K562 (cell line): Measurements from ENCODE around the gene ACSS2. TPM values are rescaled to one million over a fixed set of nuclear protein-coding genes. Genes with fewer than 3 reads are reported as not detected.

Source experiments
- ATAC-seq: fragments of 200-7000 bp; cut with Tn5 transposase; 3 replicates; pipeline ENCODE4 v1.9.1; 2020; ENCODE audit warnings: moderate library complexity
- BruUV-seq: library from RNA; stranded (reverse); fragments of 400-500 nt; replicated peaks from 2 replicates; lab custom pipeline; 2021; lab: Mats Ljungman, UMichigan
- CTCF ChIA-PET: fragments of 300-600 bp; formaldehyde crosslinking; extraction: SDS; loops from one replicate; lab custom pipeline; 2021; ENCODE audit warnings: low intra/inter-chr PET ratio; lab: Yijun Ruan, JAX
- POLR2A ChIA-PET: fragments of 300-600, 350-650 bp; sonication (Branson Sonifier 250); formaldehyde crosslinking; extraction: SDS; loops from one replicate; lab custom pipeline; 2021; ENCODE audit warnings: antibody characterized with exemption, inconsistent platforms; lab: Yijun Ruan, JAX
- DNase-seq, 4 experiments: peaks; one replicate each; pipeline versions ENCODE4 v3.0.0 to v3.0.0-alpha.2; 2011 to 2018; ENCODE audit warnings: low spot score in 3 of 4, mixed read lengths in 3 of 4; ENCODE audit errors: extremely low read depth in 1 of 4
- FAIRE-seq: peaks from 2 replicates; lab custom pipeline; 2011; peaks lifted over from hg19 to GRCh38; lab: Jason Lieb, UNC
- H2AFZ ChIP-seq: 2 replicates; pipeline ENCODE4 v1.6.0; 2011; ENCODE audit warnings: low read depth, low read length, control low read depth, inconsistent platforms
- H3K27ac ChIP-seq: fragments of 200-600 bp; 3 replicates; pipeline ENCODE4 v1.8.0; 2011; ENCODE audit warnings: low read depth, mild to moderate bottlenecking, control low read depth, inconsistent platforms, low read length, moderate library complexity, mixed read lengths; ENCODE audit errors: extremely low read depth
- H3K27me3 ChIP-seq, 2 experiments: fragments of 300-600 bp in 1 of 2; 2 replicates in 1 of 2; 3 replicates in 1 of 2; pipeline versions ENCODE4 v1.6.0 to v1.8.0; 2011; ENCODE audit warnings: inconsistent platforms in 2 of 2, low read length in 2 of 2, mild to moderate bottlenecking in 1 of 2, mixed read lengths in 1 of 2, moderate library complexity in 1 of 2; ENCODE audit not compliant: control insufficient read depth in 2 of 2, insufficient read depth in 2 of 2
- H3K36me3 ChIP-seq: fragments of 300-600 bp; 3 replicates; pipeline ENCODE4 v1.8.0; 2011; ENCODE audit warnings: mild to moderate bottlenecking, low read length, inconsistent platforms; ENCODE audit not compliant: control insufficient read depth, insufficient read depth
- H3K4me1 ChIP-seq, 2 experiments: fragments of 200-600 bp in 1 of 2; replicated peaks in 1 of 2; 2 replicates in 1 of 2; 3 replicates in 1 of 2; pipeline versions ENCODE4 v1.5.1 to v1.8.0; 2011; ENCODE audit warnings: inconsistent platforms in 2 of 2, low read length in 2 of 2, mild to moderate bottlenecking in 1 of 2, mixed read lengths in 1 of 2, moderate library complexity in 1 of 2; ENCODE audit not compliant: control insufficient read depth in 2 of 2, insufficient read depth in 2 of 2
- H3K4me2 ChIP-seq: 2 replicates; pipeline ENCODE4 v1.6.1; 2011; ENCODE audit warnings: low read length, control low read depth, inconsistent platforms, mixed read lengths; ENCODE audit not compliant: insufficient read depth
- H3K4me3 ChIP-seq: fragments of 200-600 bp; sonication (generic), shearing (Covaris generic); 2 replicates; pipeline ENCODE4 v1.5.1; 2016; ENCODE audit warnings: control low read depth, inconsistent platforms
- H3K79me2 ChIP-seq: fragments of 200-600 bp; 3 replicates; pipeline ENCODE4 v1.8.0; 2011; ENCODE audit warnings: low read length, inconsistent platforms; ENCODE audit not compliant: control insufficient read depth, insufficient read depth
- H3K9ac ChIP-seq, 2 experiments: 2 replicates each; pipeline versions ENCODE4 v1.6.0 to v1.6.1; 2011; ENCODE audit warnings: low read depth in 2 of 2, low read length in 2 of 2, control low read depth in 1 of 2, inconsistent platforms in 1 of 2, mild to moderate bottlenecking in 1 of 2, mixed read lengths in 1 of 2; ENCODE audit not compliant: insufficient read depth in 1 of 2
- H3K9me1 ChIP-seq: one replicate; pipeline ENCODE4 v1.6.0; 2011; ENCODE audit warnings: inconsistent platforms, mild to moderate bottlenecking, low read length, moderate library complexity; ENCODE audit not compliant: control insufficient read depth, insufficient read depth
- H3K9me3 ChIP-seq: replicated peaks from 2 replicates; pipeline ENCODE4 v1.5.1; 2011; ENCODE audit warnings: low read depth, low read length, inconsistent platforms; ENCODE audit not compliant: control insufficient read depth, insufficient read depth
- H4K20me1 ChIP-seq: replicated peaks from 2 replicates; pipeline ENCODE4 v1.6.1; 2011; ENCODE audit warnings: low read length, inconsistent platforms, mixed read lengths; ENCODE audit not compliant: control insufficient read depth, insufficient read depth
- AFF4 ChIP-seq: sonication (generic); formaldehyde crosslinking; IDR thresholded peaks from 2 replicates; pipeline ENCODE4 v1.8.0; 2023; ENCODE audit warnings: mild to moderate bottlenecking, missing genetic modification reagents
- WGBS: fragments of 100-300 bp; shearing (Covaris generic); methylation state at CpG from one replicate; pipeline ENCODE4 v1.1.6; 2016; ENCODE audit warnings: low coverage, mixed read lengths; ENCODE audit not compliant: insufficient coverage; ENCODE audit errors: missing lambda C conversion rate; 5-methylcytosine and 5-hydroxymethylcytosine counted together
- in situ Hi-C: fragments of 300-500 bp; cut with MboI; formaldehyde crosslinking; loops from 4 replicates; pipeline ENCODE4 v1.15.0; 2018; ENCODE audit warnings: inconsistent platforms, mixed read lengths
- intact Hi-C: fragments of 100-400 bp; cut with micrococcal nuclease; formaldehyde crosslinking; loops from 2 replicates; pipeline ENCODE4 v1.14.2; 2022
- polyA plus RNA-seq, 8 experiments: library from polyadenylated mRNA; depleted of rRNA in 4 of 8; stranded (reverse) in 5 of 8; unstranded in 3 of 8; fragments of >200 nt; fragmentation: Nextera tagmentation in 2 of 8; fragmentation: Illumina TruSeq in 1 of 8; extraction: Ambion mirVana in 2 of 8; extraction: Trizol in 1 of 8; gene quantifications; 2 replicates each; pipeline versions ENCODE4 v1.2.1 to v1.2.3, GENCODE V29; 2011 to 2014; ENCODE audit warnings: inconsistent platforms in 1 of 8, missing spikeins in 1 of 8
- total RNA-seq, 7 experiments: library from RNA; depleted of rRNA in 6 of 7; stranded (reverse); fragments of >200 nt in 6 of 7; fragmentation: Illumina TruSeq in 2 of 7; extraction: Trizol in 2 of 7; gene quantifications; 2 replicates each; pipeline versions ENCODE4 v1.2.1 to v1.2.3, GENCODE V29; 2011 to 2021; ENCODE audit warnings: low replicate concordance in 1 of 7

Gene ACSS2
- total and polyA plus RNA-seq, 9 of the 15 experiments (the other 6 are each of a cell fraction or from before 2014, with no cell fraction given): 21.9 to 246 (median 66.2) TPM

GRCh38 chr20:34852298-34852697 lies 24.1 kb upstream of the ACSS2 start:
- Histone ChIP-seq H2AFZ (no peak overlapping the region), H3K27me3 (no peaks in the 10 kb centered on the region), H3K4me1 (peaks cover 2 to 6% of the 10 kb centered on the region in 2 experiments; a peak in 2 of 5 replicates), H3K79me2 (no peaks in the 10 kb centered on the region), H3K9me1 (peaks cover 3% of the 10 kb centered on the region), H3K4me2 (no peak overlapping the region), H3K36me3 (peaks cover 52% of the 10 kb centered on the region; the same call in 2 of the 3 replicates), H3K4me3 (no peak overlapping the region), H3K9me3 (no peaks in the 10 kb centered on the region), H3K9ac (peak overlapping the region in 1 of 2 experiments; percentile 22; a peak in 1 of 4 replicates), H4K20me1 (no peaks in the 10 kb centered on the region), H3K27ac (no peak overlapping the region)
- intact Hi-C loops (no loop called here), in situ Hi-C loops (loop anchor here (10.0 kb wide), 1 partner anchor 393 kb away; no protein-coding TSS in a partner anchor)
- TF ChIP-seq AFF4 (CRISPR knock-in tag): no peak
- no peak for DNase-seq
- FAIRE-seq: no peak
- CTCF ChIA-PET: no interaction called here
- ATAC-seq: no peak
- 56% methylated on average over 3 of the region's 4 CpGs for WGBS
- BruUV-seq: no TSS peak
- POLR2A ChIA-PET: interaction anchor here (0.5 to 1.0 kb wide), 6 partner anchors 13 to 317 kb away, joined by 3 to 5 read pairs (median 4); no protein-coding TSS in a partner anchor
